Gastrocnemius medialis (tissue), 4 donors: ENCODE data around the gene SYNRG. TPM values are rescaled to one million over a fixed set of nuclear protein-coding genes. Genes with fewer than 3 reads are reported as not detected.

Source experiments
- ATAC-seq, 2 donors: fragments of 150-250 bp; one replicate each; pipeline ENCODE4 v1.9.1; 2016
- DNase-seq, 2 donors: peaks; one replicate each; pipeline ENCODE4 v3.0.0-alpha.2; 2019
- H3K27ac ChIP-seq, 4 donors: fragments of 200-600 bp; sonication (generic); 1 replicate in 1 of 4; 2 replicates in 3 of 4; pipeline ENCODE4 v1.5.1; 2016 to 2018; ENCODE audit warnings: mild to moderate bottlenecking in 2 of 4, moderate library complexity in 1 of 4
- H3K27me3 ChIP-seq, 3 donors: fragments of 200-600 bp; sonication (generic) in 2 of 3; 1 replicate in 1 of 3; 2 replicates in 2 of 3; pipeline versions ENCODE4 v1.5.1 to v1.6.0; 2016 to 2019; ENCODE audit warnings: mild to moderate bottlenecking in 1 of 3, moderate library complexity in 1 of 3
- H3K36me3 ChIP-seq, 2 donors: fragments of 200-600 bp; sonication (generic) in 1 of 2; one replicate each; pipeline ENCODE4 v1.5.1; 2017 to 2018
- H3K4me1 ChIP-seq, 2 donors: fragments of 200-600 bp; sonication (generic) in 1 of 2; one replicate each; pipeline ENCODE4 v1.5.1; 2016 to 2017; ENCODE audit warnings: mild to moderate bottlenecking in 2 of 2
- H3K4me3 ChIP-seq, 4 donors: fragments of 200-600 bp; sonication (generic) in 3 of 4; 1 replicate in 1 of 4; 2 replicates in 3 of 4; pipeline ENCODE4 v1.5.1; 2016 to 2019; ENCODE audit warnings: mild to moderate bottlenecking in 2 of 4
- H3K9me3 ChIP-seq, 3 donors: fragments of 200-600 bp; sonication (generic) in 2 of 3; 1 replicate in 1 of 3; 2 replicates in 2 of 3; pipeline ENCODE4 v1.5.1; 2016 to 2019
- POLR2A ChIP-seq, 2 donors: fragments of 450-650 bp; IDR thresholded peaks; one replicate each; pipeline ENCODE4 v1.6.1; 2017; ENCODE audit warnings: antibody characterized with exemption in 2 of 2, mild to moderate bottlenecking in 2 of 2, moderate library complexity in 2 of 2
- in situ Hi-C, 4 donors: fragments of 200-750 bp; cut with MboI; loops; one replicate each; pipeline versions ENCODE4 v1.15.0 to v1.8.0; 2017; ENCODE audit warnings: low sequenced_read_pairs in 4 of 4
- intact Hi-C: fragments of 100-400 bp; cut with DNase I; formaldehyde crosslinking; loops from one replicate; pipeline ENCODE4 v1.15.1; 2023; ENCODE audit warnings: low total_unique reads
- total RNA-seq, 4 donors: library from RNA; depleted of rRNA; stranded (reverse); fragments of >200 nt; gene quantifications; one replicate each; pipeline versions ENCODE4 v1.1.0 to v1.2.3, GENCODE V29; 2016
- TF ChIP-seq, protein P1 (sequence below), 5 experiments: fragments of 450-650 bp in 3 of 5; fragments of 200-600 bp in 2 of 5; sonication (generic) in 2 of 5; IDR thresholded peaks in 4 of 5; conservative IDR thresholded peaks in 1 of 5; 1 replicate in 4 of 5; 2 replicates in 1 of 5; pipeline ENCODE4 v1.5.1; 2016 to 2019; ENCODE audit warnings: antibody characterized with exemption in 5 of 5, mild to moderate bottlenecking in 3 of 5, moderate library complexity in 3 of 5

SYNRG gene
- total RNA-seq, 4 donors from 2014 or later: 16.0 to 25.0 (median 21.9) TPM

DNA sequence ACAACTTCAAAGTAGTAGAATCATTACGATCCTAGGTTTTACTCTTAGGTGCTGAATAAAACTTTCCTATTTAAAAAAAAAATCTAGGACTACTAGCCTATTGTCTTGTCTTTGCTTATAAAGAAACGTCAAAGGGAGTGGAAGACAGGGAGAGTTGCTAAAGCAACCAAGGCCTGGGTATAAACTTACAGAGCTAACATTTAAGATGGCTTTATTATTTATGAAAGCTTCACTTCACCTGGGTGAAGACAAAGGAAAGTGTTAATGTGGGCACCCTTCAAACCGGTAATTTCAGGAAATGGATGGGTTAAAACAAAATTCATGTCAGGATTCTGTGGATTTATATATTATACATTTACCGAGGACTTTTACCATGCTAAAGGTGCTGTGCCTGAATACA is 117.1 kb downstream of the SYNRG start:
- H3K4me1 ChIP-seq: peaks cover 22 to 29% of the 10 kb centered on the region in 2 donors
- no peak for ATAC-seq
- H3K4me3 ChIP-seq: no peak overlapping the region
- DNase-seq: no peak
- peak overlapping the region in 2 of 4 donors; percentile 84 to 99 for H3K27ac ChIP-seq
- no peak for TF ChIP-seq POLR2A (IDR thresholded peaks at IDR 0.05)
- TF ChIP-seq, protein P1, sequence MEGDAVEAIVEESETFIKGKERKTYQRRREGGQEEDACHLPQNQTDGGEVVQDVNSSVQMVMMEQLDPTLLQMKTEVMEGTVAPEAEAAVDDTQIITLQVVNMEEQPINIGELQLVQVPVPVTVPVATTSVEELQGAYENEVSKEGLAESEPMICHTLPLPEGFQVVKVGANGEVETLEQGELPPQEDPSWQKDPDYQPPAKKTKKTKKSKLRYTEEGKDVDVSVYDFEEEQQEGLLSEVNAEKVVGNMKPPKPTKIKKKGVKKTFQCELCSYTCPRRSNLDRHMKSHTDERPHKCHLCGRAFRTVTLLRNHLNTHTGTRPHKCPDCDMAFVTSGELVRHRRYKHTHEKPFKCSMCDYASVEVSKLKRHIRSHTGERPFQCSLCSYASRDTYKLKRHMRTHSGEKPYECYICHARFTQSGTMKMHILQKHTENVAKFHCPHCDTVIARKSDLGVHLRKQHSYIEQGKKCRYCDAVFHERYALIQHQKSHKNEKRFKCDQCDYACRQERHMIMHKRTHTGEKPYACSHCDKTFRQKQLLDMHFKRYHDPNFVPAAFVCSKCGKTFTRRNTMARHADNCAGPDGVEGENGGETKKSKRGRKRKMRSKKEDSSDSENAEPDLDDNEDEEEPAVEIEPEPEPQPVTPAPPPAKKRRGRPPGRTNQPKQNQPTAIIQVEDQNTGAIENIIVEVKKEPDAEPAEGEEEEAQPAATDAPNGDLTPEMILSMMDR (IDR thresholded peaks at IDR 0.05 in 4 of 5, conservative IDR thresholded peaks at IDR 0.05 in 1 of 5): no peak
- H3K27me3 ChIP-seq: no peaks in the 10 kb centered on the region
- in situ Hi-C loops (no loop called here), intact Hi-C loops (no loop called here)
- H3K36me3 ChIP-seq: no peaks in the 10 kb centered on the region
- no peaks in the 10 kb centered on the region for H3K9me3 ChIP-seq

GRCh38 chr17:37490638-37491614 is 118.3 kb downstream of the SYNRG start:
- H3K4me1 ChIP-seq: peaks cover 22 to 29% of the 10 kb centered on the region in 2 donors
- intact Hi-C loops: no loop called here

GRCh38 chr17:37490022-37490587 is 119.1 kb downstream of the SYNRG start:
- DNase-seq (peak; percentile 13 to 44), ATAC-seq (peak; percentile 15 to 20)
- peak overlapping the region; percentile 72 to 96 (median 84) for H3K4me3 ChIP-seq
- no peak for TF ChIP-seq POLR2A (IDR thresholded peaks at IDR 0.05)
- TF ChIP-seq, protein P1 (IDR thresholded peaks at IDR 0.05 in 4 of 5, conservative IDR thresholded peaks at IDR 0.05 in 1 of 5): peak in 4 of 5 experiments; percentile 20 to 50 (median 34)
- H3K27me3 ChIP-seq: no peaks in the 10 kb centered on the region
- peaks cover 22 to 29% of the 10 kb centered on the region in 2 donors for H3K4me1 ChIP-seq
- intact Hi-C loops: no loop called here
- peak overlapping the region; percentile 84 to 99 (median 88) for H3K27ac ChIP-seq
- no peaks in the 10 kb centered on the region for H3K9me3 ChIP-seq
- no peaks in the 10 kb centered on the region for H3K36me3 ChIP-seq
- in situ Hi-C loops: no loop called here

More at GRCh38 chr17:37490638-37491614, 118.3 kb downstream of the SYNRG start:
- peak overlapping the region; percentile 72 to 96 (median 84) for H3K4me3 ChIP-seq
- H3K27ac ChIP-seq: peak overlapping the region; percentile 84 to 99 (median 88)
- TF ChIP-seq, protein P1 (IDR thresholded peaks at IDR 0.05 in 4 of 5, conservative IDR thresholded peaks at IDR 0.05 in 1 of 5): no peak
- peak in 1 of 2 donors; percentile 42 for TF ChIP-seq POLR2A (IDR thresholded peaks at IDR 0.05)
- H3K36me3 ChIP-seq: no peaks in the 10 kb centered on the region
- no peaks in the 10 kb centered on the region for H3K9me3 ChIP-seq
- in situ Hi-C loops: no loop called here
- ATAC-seq (peak; percentile 8 to 22), DNase-seq (peak; percentile 48 to 59)
- no peaks in the 10 kb centered on the region for H3K27me3 ChIP-seq

- peak within 1 kb of the TSS; percentile 79 to 96 (median 88) for H3K4me3 ChIP-seq
- peaks cover 22 to 29% of the 10 kb centered on the region in 2 donors for H3K4me1 ChIP-seq
- intact Hi-C loops (no loop called here), in situ Hi-C loops (no loop called here)
- no peaks in the 10 kb centered on the region for H3K36me3 ChIP-seq
- ATAC-seq (peak; percentile 69 to 73), DNase-seq (peak; percentile 69 to 82)
- peak within 1 kb of the TSS; percentile 94 to 99 (median 97) for H3K27ac ChIP-seq
- TF ChIP-seq, protein P1 (IDR thresholded peaks at IDR 0.05 in 4 of 5, conservative IDR thresholded peaks at IDR 0.05 in 1 of 5): no peak
- TF ChIP-seq POLR2A (IDR thresholded peaks at IDR 0.05): peak; percentile 75 to 82
- no peaks in the 10 kb centered on the region for H3K27me3 ChIP-seq
- H3K9me3 ChIP-seq: no peaks in the 10 kb centered on the region
Observed at GRCh38 chr17:37489197-37490001, 119.8 kb downstream of the SYNRG start, which contains the start of gene DUSP14. Gene DUSP14, plus strand, starts transcription at chr17:37489891. Its CDS starts 22,382 bp downstream, at chr17:37512273.
